ENCODE measurements around the gene C2CD3. TPM values are rescaled to one million over a fixed set of nuclear protein-coding genes. Genes with fewer than 3 reads are reported as not detected.

Gene C2CD3
- total RNA-seq, 2 experiments from 2014 or later, result 23.9 to 28.0 TPM

- H3K27ac Mint-ChIP-seq, result no peak overlapping the region
- POLR2A ChIA-PET, result no interaction called here
- peaks cover 31% of the 10 kb centered on the region for H3K36me3 Mint-ChIP-seq (ENCODE audit: low read depth)
- no peak overlapping the region for H3K4me3 Mint-ChIP-seq
- ATAC-seq (no peak), DNase-seq (no peak)
- CTCF ChIA-PET, result interaction anchor here (1.2 to 1.3 kb wide), 2 partner anchors 9 to 14 kb away, joined by 3 to 5 read pairs; partner anchors contain the start of genes C2CD3 and PPME1
- intact Hi-C loops (cut with DNase I, micrococcal nuclease), result no loop called here
- H3K4me1 Mint-ChIP-seq, result peaks cover 21% of the 10 kb centered on the region
- H3K27me3 Mint-ChIP-seq, result no peaks in the 10 kb centered on the region
- no peaks in the 10 kb centered on the region for H3K9me3 Mint-ChIP-seq (ENCODE audit: low read depth)
Observed at GRCh38 chr11:74185285-74185684, 14.5 kb upstream of the C2CD3 start.

GRCh38 chr11:74182635-74183034, 11.8 kb upstream of the C2CD3 start:
- CTCF ChIA-PET, result interaction anchor here (0.6 kb wide), 1 partner anchor 184 kb away, joined by 3 read pairs; no protein-coding TSS in a partner anchor
- peaks cover 27% of the 10 kb centered on the region for H3K36me3 Mint-ChIP-seq (ENCODE audit: low read depth)
- H3K4me1 Mint-ChIP-seq, result peaks cover 34% of the 10 kb centered on the region
- H3K27ac Mint-ChIP-seq, result no peak overlapping the region
- ATAC-seq (no peak), DNase-seq (no peak)
- H3K9me3 Mint-ChIP-seq (ENCODE audit: low read depth), result no peaks in the 10 kb centered on the region
- POLR2A ChIA-PET, result no interaction called here
- no peaks in the 10 kb centered on the region for H3K27me3 Mint-ChIP-seq
- intact Hi-C loops (cut with DNase I, micrococcal nuclease), result no loop called here
- H3K4me3 Mint-ChIP-seq, result no peak overlapping the region

DNA sequence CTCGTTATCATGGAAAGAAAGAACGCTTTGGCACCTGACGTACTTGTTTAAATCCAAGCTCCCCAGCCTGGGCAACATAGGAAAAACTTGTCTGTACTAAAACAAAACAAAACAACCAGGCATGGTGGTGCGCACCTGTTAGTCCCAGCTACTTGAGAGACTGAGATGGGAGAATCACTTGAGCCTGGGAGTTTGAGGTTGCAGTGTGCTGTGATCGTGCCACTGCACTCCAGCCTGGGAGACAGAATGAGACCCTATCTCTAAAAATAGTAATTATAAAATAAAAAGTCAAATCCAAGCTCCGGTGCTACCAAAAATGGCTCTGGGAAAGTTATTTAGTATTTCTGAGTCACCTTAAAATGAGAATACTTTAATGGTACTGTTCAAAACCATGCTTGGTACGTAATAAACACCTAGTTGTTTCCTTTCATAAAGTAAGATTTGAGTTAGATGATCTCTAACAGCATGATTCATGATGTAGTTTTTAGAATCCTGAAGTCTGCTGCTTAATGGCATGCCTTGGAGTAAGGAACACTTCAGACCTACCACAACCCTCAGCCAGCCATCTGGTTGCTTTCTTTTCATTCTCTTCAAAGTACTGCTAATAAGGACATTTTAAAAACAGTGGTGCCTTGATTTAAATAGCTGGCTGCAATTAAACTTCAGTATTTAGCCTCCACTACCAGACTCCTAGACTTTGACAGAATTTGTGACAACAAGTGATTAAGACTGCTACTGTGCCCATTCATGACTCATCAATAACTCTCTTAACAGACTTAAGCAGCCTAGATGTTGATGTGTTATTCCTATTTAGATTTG, 8.6 kb upstream of the C2CD3 start:
- ATAC-seq (peak; percentile 78), DNase-seq (no peak)
- ChIA-PET POLR2A (no interaction called here), CTCF (no interaction called here)
- Mint-ChIP-seq H3K9me3 (ENCODE audit: low read depth) (no peaks in the 10 kb centered on the region), H3K36me3 (ENCODE audit: low read depth) (peaks cover 21% of the 10 kb centered on the region), H3K4me3 (no peak overlapping the region), H3K4me1 (peaks cover 28% of the 10 kb centered on the region), H3K27ac (no peak overlapping the region), H3K27me3 (no peaks in the 10 kb centered on the region)
- intact Hi-C loops (cut with DNase I, micrococcal nuclease), result no loop called here

- DNase-seq, result no peak
- ATAC-seq, result no peak
- peaks cover 22% of the 10 kb centered on the region for H3K36me3 Mint-ChIP-seq (ENCODE audit: low read depth)
- H3K4me3 Mint-ChIP-seq, result no peak overlapping the region
- intact Hi-C loops (cut with DNase I, micrococcal nuclease), result no loop called here
- ChIA-PET CTCF (interaction anchor here (0.6 to 1.3 kb wide), 3 partner anchors 10 to 80 kb away, joined by 3 to 5 read pairs (median 3); no protein-coding TSS in a partner anchor), POLR2A (interaction anchor here (0.7 kb wide), 1 partner anchor 61 kb away, joined by 3 read pairs; no protein-coding TSS in a partner anchor)
- H3K27ac Mint-ChIP-seq, result no peak overlapping the region
- no peaks in the 10 kb centered on the region for H3K9me3 Mint-ChIP-seq (ENCODE audit: low read depth)
- peaks cover 30% of the 10 kb centered on the region for H3K4me1 Mint-ChIP-seq
- no peaks in the 10 kb centered on the region for H3K27me3 Mint-ChIP-seq
Observed at GRCh38 chr11:74175920-74176319, 5.1 kb upstream of the C2CD3 start.

DNA sequence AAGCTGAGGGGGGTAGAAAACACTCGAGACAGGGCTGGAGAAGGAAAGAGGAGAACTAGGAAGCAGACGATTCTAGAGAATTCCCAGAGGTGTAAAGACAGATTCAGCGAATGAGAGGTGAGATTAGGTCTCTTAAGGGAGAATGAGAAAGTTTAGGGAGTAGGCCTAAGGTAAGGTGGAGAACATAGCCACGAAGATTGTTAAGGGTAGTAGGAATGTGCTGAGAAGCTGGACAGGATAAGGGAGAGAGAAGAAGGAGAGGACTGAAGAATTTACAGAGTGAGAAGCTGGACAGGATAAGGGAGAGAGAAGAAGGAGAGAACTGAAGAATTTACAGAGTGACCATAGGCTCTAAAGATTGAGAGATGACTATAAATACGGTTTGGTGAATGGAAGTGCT, 1.2 kb upstream of the C2CD3 start:
- H3K4me1 Mint-ChIP-seq, result peaks cover 16% of the 10 kb centered on the region
- H3K9me3 Mint-ChIP-seq (ENCODE audit: low read depth), result no peaks in the 10 kb centered on the region
- H3K27me3 Mint-ChIP-seq, result no peaks in the 10 kb centered on the region
- intact Hi-C loops (cut with DNase I, micrococcal nuclease), result loop anchor here (1.0 to 5.0 kb wide), 15 partner anchors 189 to 1740 kb away; partner anchors contain the start of genes COA4 (in 2 of the 2), FAM168A (in 2 of the 2), PAAF1 (in 2 of the 2) and PGM2L1 (in 2 of the 2)
- CTCF ChIA-PET, result no interaction called here
- DNase-seq (no peak), ATAC-seq (no peak)
- H3K36me3 Mint-ChIP-seq (ENCODE audit: low read depth), result peaks cover 17% of the 10 kb centered on the region
- POLR2A ChIA-PET, result no interaction called here
- H3K4me3 Mint-ChIP-seq, result no peak overlapping the region
- no peak overlapping the region for H3K27ac Mint-ChIP-seq

DNA sequence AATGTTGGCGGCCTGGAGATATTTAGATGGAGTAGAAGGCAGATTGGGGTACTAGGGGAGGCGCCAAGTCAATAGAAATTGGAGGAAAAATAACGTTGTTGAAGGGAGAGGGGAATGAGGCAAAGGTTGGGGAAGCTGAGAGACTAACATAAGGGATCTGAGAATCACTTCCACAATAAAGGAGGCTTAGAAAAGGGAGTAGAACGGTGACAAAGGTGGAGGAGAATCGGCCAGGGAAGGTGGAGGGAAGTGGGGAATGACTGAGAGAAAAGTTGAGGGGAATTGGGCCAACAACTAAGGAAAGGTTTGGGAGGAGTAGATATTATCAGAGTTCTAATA, 797 bp upstream of the C2CD3 start:
- POLR2A ChIA-PET, result interaction anchor here (0.6 to 1.8 kb wide), 5 partner anchors 27 to 421 kb away, joined by 3 to 7 read pairs (median 3); partner anchors contain the start of gene POLD3
- intact Hi-C loops (cut with DNase I, micrococcal nuclease), result loop anchor here (1.0 to 5.0 kb wide), 15 partner anchors 188 to 1739 kb away; partner anchors contain the start of genes COA4 (in 2 of the 2), FAM168A (in 2 of the 2), PAAF1 (in 2 of the 2) and PGM2L1 (in 2 of the 2)
- no peak for ATAC-seq
- Mint-ChIP-seq H3K4me1 (peaks cover 16% of the 10 kb centered on the region), H3K9me3 (ENCODE audit: low read depth) (no peaks in the 10 kb centered on the region), H3K4me3 (no peak overlapping the region), H3K27ac (no peak overlapping the region), H3K27me3 (no peaks in the 10 kb centered on the region), H3K36me3 (ENCODE audit: low read depth) (peaks cover 21% of the 10 kb centered on the region)
- CTCF ChIA-PET, result interaction anchor here (0.9 to 2.1 kb wide), 3 partner anchors 10 to 190 kb away, joined by 3 to 10 read pairs (median 7); no protein-coding TSS in a partner anchor
- DNase-seq, result no peak

DNA sequence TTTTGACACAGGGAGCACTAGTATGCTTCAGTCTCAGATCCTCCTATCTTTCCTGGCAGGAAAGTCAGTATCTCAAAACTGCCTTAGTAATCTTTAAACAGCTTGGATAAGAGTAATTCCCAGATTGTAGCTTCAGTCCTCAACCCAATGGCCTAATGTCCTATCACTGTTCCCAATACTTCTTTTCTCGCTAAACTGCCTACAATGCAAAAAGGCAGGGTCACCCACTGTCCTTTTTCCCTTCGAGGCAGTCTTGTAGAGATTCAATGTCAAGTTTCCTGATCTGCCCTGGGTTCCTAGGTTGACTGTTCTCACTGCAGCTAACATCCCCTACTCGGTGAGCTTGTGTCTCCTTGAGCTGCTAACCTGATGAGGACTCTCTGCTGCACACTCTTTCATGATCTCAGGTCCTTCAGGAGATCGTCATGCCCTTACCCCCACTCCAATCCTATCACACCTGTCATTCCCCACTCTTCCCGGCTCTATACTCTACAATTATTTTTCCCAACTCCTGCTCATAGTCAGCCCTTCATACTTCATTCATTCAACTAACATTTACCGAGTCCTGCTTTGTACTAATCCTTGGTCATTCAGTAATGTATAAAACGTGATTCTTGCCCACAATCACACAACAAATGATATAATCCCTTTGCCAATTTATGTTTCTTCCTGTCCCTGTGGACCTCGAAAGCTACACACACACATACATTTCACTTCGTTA, 904 bp downstream of the C2CD3 start:
- no peaks in the 10 kb centered on the region for H3K9me3 Mint-ChIP-seq (ENCODE audit: low read depth)
- no peaks in the 10 kb centered on the region for H3K27me3 Mint-ChIP-seq
- no peak overlapping the region for H3K27ac Mint-ChIP-seq
- ChIA-PET CTCF (interaction anchor here (0.9 to 2.1 kb wide), 3 partner anchors 8 to 323 kb away, joined by 3 to 10 read pairs (median 3); no protein-coding TSS in a partner anchor), POLR2A (interaction anchor here (1.0 to 1.8 kb wide), 4 partner anchors 14 to 422 kb away, joined by 3 to 7 read pairs (median 4); partner anchors contain the start of gene POLD3)
- H3K36me3 Mint-ChIP-seq (ENCODE audit: low read depth), result peaks cover 27% of the 10 kb centered on the region
- peaks cover 14% of the 10 kb centered on the region for H3K4me1 Mint-ChIP-seq
- no peak overlapping the region for H3K4me3 Mint-ChIP-seq
- peak; percentile 14 for DNase-seq
- no peak for ATAC-seq
- intact Hi-C loops (cut with DNase I, micrococcal nuclease), result loop anchor here (1.0 to 5.0 kb wide), 7 partner anchors 188 to 1738 kb away; partner anchors contain the start of genes CLPB (in 1 of the 2), PGM2L1 (in 1 of the 2), POLD3 (in 1 of the 2) and RAB6A (in 1 of the 2)

GRCh38 chr11:74168838-74169237, 2.0 kb downstream of the C2CD3 start:
- Mint-ChIP-seq H3K36me3 (ENCODE audit: low read depth) (peaks cover 20% of the 10 kb centered on the region), H3K4me3 (no peak overlapping the region), H3K4me1 (peaks cover 9% of the 10 kb centered on the region), H3K9me3 (ENCODE audit: low read depth) (no peaks in the 10 kb centered on the region), H3K27me3 (no peaks in the 10 kb centered on the region), H3K27ac (no peak overlapping the region)
- POLR2A ChIA-PET, result no interaction called here
- intact Hi-C loops (cut with DNase I, micrococcal nuclease), result no loop called here
- ATAC-seq, result no peak
- CTCF ChIA-PET, result interaction anchor here (0.8 kb wide), 1 partner anchor 89 kb away, joined by 3 read pairs; no protein-coding TSS in a partner anchor
- no peak for DNase-seq

- intact Hi-C loops (cut with DNase I, micrococcal nuclease), result no loop called here
- DNase-seq (no peak), ATAC-seq (peak; percentile 47)
- Mint-ChIP-seq H3K27ac (no peak overlapping the region), H3K4me1 (peaks cover 10% of the 10 kb centered on the region), H3K27me3 (no peaks in the 10 kb centered on the region), H3K4me3 (no peak overlapping the region), H3K36me3 (ENCODE audit: low read depth) (peaks cover 26% of the 10 kb centered on the region), H3K9me3 (ENCODE audit: low read depth) (no peaks in the 10 kb centered on the region)
- POLR2A ChIA-PET, result no interaction called here
- CTCF ChIA-PET, result interaction anchor here (0.8 to 2.1 kb wide), 3 partner anchors 8 to 838 kb away, joined by 3 to 10 read pairs (median 3); partner anchors contain the start of genes C2CD3 and PPME1
Observed at GRCh38 chr11:74162681-74163467, 7.9 kb downstream of the C2CD3 start.

- intact Hi-C loops (cut with DNase I, micrococcal nuclease), result no loop called here
- no peaks in the 10 kb centered on the region for H3K27me3 Mint-ChIP-seq
- POLR2A ChIA-PET, result no interaction called here
Observed at GRCh38 chr11:74159642-74160041, 11.2 kb downstream of the C2CD3 start.

More at GRCh38 chr11:74159642-74160041, 11.2 kb downstream of the C2CD3 start:
- Mint-ChIP-seq H3K27ac (no peak overlapping the region), H3K4me1 (peaks cover 10% of the 10 kb centered on the region), H3K36me3 (ENCODE audit: low read depth) (peaks cover 21% of the 10 kb centered on the region), H3K4me3 (no peak overlapping the region), H3K9me3 (ENCODE audit: low read depth) (no peaks in the 10 kb centered on the region)
- CTCF ChIA-PET, result no interaction called here
- ATAC-seq (no peak), DNase-seq (no peak)

Data from activated CD4-positive, alpha-beta T cell treated with anti-CD3 and anti-CD28 coated beads for 36 hours (primary cell).